ENCODE measurements around the gene ZIC4. TPM values are rescaled to one million over a fixed set of nuclear protein-coding genes. Genes with fewer than 3 reads are reported as not detected.

ZIC4 gene
- total and polyA plus RNA-seq, 5 experiments from 2014 or later, result not detected

Other genes with a start within 250 kb of the ZIC4 start
- gene ZIC1, start 2.8 kb upstream of the ZIC4 start, total RNA-seq, result not detected
- not detected for gene ZIC1, start 2.8 kb upstream of the ZIC4 start, polyA plus RNA-seq

All from naive thymus-derived CD8-positive, alpha-beta T cell (primary cell).